ENCODE measurements around the gene DSCAML1. TPM values are rescaled to one million over a fixed set of nuclear protein-coding genes. Genes with fewer than 3 reads are reported as not detected.

The DSCAML1 gene
- total RNA-seq, 2 experiments from 2014 or later: not detected

DNA sequence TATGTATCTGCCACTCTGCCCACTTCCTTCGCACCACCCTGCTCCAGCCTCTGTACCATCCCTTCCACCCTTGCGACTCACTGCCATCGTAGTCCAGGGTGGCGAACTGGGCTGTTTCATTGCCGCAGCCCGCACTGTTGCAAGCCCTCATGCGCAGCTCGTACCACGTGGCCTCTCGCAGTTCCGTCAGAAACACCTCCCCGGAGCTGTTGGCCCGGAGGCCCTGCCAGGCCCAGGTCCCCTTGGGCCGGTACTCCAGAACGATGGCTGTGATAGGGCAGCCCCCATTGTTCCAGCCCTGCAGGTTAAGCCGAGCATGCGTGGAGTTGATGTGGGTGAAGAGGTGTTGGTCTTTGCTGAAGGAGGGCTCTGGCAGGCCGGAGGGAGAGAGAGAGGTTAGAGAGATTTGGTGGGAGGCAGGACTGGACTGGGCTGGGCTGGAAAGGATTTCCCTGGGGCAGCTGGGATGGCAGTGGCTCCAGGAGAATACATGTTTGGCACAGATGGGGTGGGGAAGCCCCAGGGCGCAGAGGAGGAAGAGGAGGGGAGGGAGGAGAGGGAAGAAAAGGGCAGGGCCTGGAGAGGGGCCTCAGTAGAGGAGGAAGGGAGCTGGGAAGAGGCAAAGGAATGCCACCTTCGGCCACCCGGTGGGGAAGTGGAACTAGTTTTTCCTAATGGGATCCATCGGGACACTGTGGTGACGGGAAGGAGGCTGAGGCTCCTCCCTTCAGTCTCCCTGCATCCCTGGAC is 359.8 kb downstream of the DSCAML1 start:
- H4K20me1 ChIP-seq (ENCODE audit: insufficient read depth, low read length): no peaks in the 10 kb centered on the region
- ChIA-PET CTCF (ENCODE audit: unreplicated experiment) (no interaction called here), POLR2A (no interaction called here)
- H3K9me3 ChIP-seq (ENCODE audit: low read length): no peaks in the 10 kb centered on the region
- intact Hi-C loops (cut with micrococcal nuclease; ENCODE audit: unreplicated experiment): no loop called here
- TF ChIP-seq CTCF (conservative IDR thresholded peaks at IDR 0.05; ENCODE audit: low read length) (no peak), EZH2phosphoT487 (IDR thresholded peaks at IDR 0.05; ENCODE audit: borderline replicate concordance, low read depth, low read length) (no peak)
- no peak overlapping the region for H3K4me3 ChIP-seq (ENCODE audit: low read depth, low read length, poor library complexity, severe bottlenecking)
- no peaks in the 10 kb centered on the region for H3K79me2 ChIP-seq (ENCODE audit: insufficient read depth, low read depth, low read length)
- no peaks in the 10 kb centered on the region for H3K9me2 ChIP-seq (ENCODE audit: insufficient read depth, low read length)
- no peak for DNase-seq (ENCODE audit: low spot score)
- no peak overlapping the region for H3K4me2 ChIP-seq (ENCODE audit: low read length)
- H3K36me3 ChIP-seq (ENCODE audit: insufficient read depth, low read length): no peaks in the 10 kb centered on the region
- no peak overlapping the region for H3K27ac ChIP-seq (ENCODE audit: low read depth, low read length, poor library complexity, severe bottlenecking)
- BruUV-seq (replicated peaks): no TSS peak
- H2AFZ ChIP-seq (ENCODE audit: low read length): no peak overlapping the region
- H3K4me1 ChIP-seq (ENCODE audit: insufficient read depth, low read length, poor library complexity, severe bottlenecking): no peaks in the 10 kb centered on the region

DNA sequence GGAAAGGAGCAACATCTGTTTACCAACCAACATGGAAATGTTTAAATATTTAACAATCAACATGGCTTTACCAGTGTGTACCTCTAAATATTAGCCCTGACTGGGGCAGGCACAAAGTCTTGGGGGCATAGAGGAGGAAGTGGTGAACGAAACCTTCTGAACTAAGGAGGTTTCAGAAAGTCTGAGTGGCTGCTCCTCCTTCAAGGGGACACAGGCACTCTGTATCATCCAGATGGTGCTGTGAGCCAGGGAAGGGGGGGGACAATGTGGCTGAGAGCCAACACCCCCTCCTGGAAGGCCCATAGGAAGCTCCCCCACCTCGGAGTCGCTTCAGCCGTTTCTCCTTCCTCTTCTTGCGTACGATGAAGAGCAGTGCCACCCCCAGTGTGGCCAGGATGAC is 361.7 kb downstream of the DSCAML1 start:
- no peaks in the 10 kb centered on the region for H3K9me3 ChIP-seq (ENCODE audit: low read length)
- no peaks in the 10 kb centered on the region for H3K79me2 ChIP-seq (ENCODE audit: insufficient read depth, low read depth, low read length)
- H4K20me1 ChIP-seq (ENCODE audit: insufficient read depth, low read length): no peaks in the 10 kb centered on the region
- no peak for DNase-seq (ENCODE audit: low spot score)
- no peak overlapping the region for H3K4me3 ChIP-seq (ENCODE audit: low read depth, low read length, poor library complexity, severe bottlenecking)
- H2AFZ ChIP-seq (ENCODE audit: low read length): no peak overlapping the region
- ChIA-PET POLR2A (no interaction called here), CTCF (ENCODE audit: unreplicated experiment) (no interaction called here)
- H3K4me2 ChIP-seq (ENCODE audit: low read length): no peak overlapping the region
- no peaks in the 10 kb centered on the region for H3K4me1 ChIP-seq (ENCODE audit: insufficient read depth, low read length, poor library complexity, severe bottlenecking)
- no peaks in the 10 kb centered on the region for H3K36me3 ChIP-seq (ENCODE audit: insufficient read depth, low read length)
- no TSS peak for BruUV-seq (replicated peaks)
- no peak overlapping the region for H3K27ac ChIP-seq (ENCODE audit: low read depth, low read length, poor library complexity, severe bottlenecking)
- H3K9me2 ChIP-seq (ENCODE audit: insufficient read depth, low read length): no peaks in the 10 kb centered on the region
- TF ChIP-seq EZH2phosphoT487 (IDR thresholded peaks at IDR 0.05; ENCODE audit: borderline replicate concordance, low read depth, low read length) (no peak), CTCF (conservative IDR thresholded peaks at IDR 0.05; ENCODE audit: low read length) (no peak)
- intact Hi-C loops (cut with micrococcal nuclease; ENCODE audit: unreplicated experiment): no loop called here

DNA sequence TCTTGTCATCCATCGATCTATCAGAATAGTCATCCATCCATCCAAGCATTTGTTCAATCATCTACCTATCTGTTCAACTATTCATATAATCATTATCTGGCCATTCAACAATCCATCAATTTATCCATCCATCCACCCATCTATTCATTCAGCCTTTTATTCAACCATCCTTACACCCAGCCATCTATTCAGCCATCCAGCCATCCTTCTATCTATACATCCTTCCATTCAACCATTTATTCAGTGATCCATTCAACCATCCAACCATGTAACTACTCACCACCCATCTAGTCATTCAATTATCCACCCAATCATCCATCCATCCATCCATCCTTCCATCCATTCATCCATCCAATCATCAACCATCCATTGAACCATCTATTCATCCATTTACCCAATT is 362.5 kb downstream of the DSCAML1 start:
- CTCF ChIA-PET (ENCODE audit: unreplicated experiment): no interaction called here
- DNase-seq (ENCODE audit: low spot score): no peak
- H4K20me1 ChIP-seq (ENCODE audit: insufficient read depth, low read length): no peaks in the 10 kb centered on the region
- no TSS peak for BruUV-seq (replicated peaks)
- no peaks in the 10 kb centered on the region for H3K79me2 ChIP-seq (ENCODE audit: insufficient read depth, low read depth, low read length)
- H3K4me1 ChIP-seq (ENCODE audit: insufficient read depth, low read length, poor library complexity, severe bottlenecking): no peaks in the 10 kb centered on the region
- no peaks in the 10 kb centered on the region for H3K9me3 ChIP-seq (ENCODE audit: low read length)
- H3K4me2 ChIP-seq (ENCODE audit: low read length): no peak overlapping the region
- intact Hi-C loops (cut with micrococcal nuclease; ENCODE audit: unreplicated experiment): no loop called here
- H3K9me2 ChIP-seq (ENCODE audit: insufficient read depth, low read length): no peaks in the 10 kb centered on the region
- H3K27ac ChIP-seq (ENCODE audit: low read depth, low read length, poor library complexity, severe bottlenecking): no peak overlapping the region
- no peak overlapping the region for H2AFZ ChIP-seq (ENCODE audit: low read length)
- POLR2A ChIA-PET: no interaction called here
- TF ChIP-seq EZH2phosphoT487 (IDR thresholded peaks at IDR 0.05; ENCODE audit: borderline replicate concordance, low read depth, low read length): no peak
- no peak for TF ChIP-seq CTCF (conservative IDR thresholded peaks at IDR 0.05; ENCODE audit: low read length)
- no peak overlapping the region for H3K4me3 ChIP-seq (ENCODE audit: low read depth, low read length, poor library complexity, severe bottlenecking)
- H3K36me3 ChIP-seq (ENCODE audit: insufficient read depth, low read length): no peaks in the 10 kb centered on the region

All from OCI-LY7 (cell line).